Brain microvascular endothelial cell (primary cell): ENCODE results near the gene MED13L.

ENCODE experiments used
- DNase-seq: peaks from one replicate; pipeline ENCODE4 v3.0.0-alpha.2; 2020
- H3K27ac ChIP-seq: fragments of 250-450 bp; sonication (Bioruptor Pico); 2 replicates; pipeline ENCODE4 v1.5.1; 2020; ENCODE audit warnings: mild to moderate bottlenecking, moderate library complexity
- H3K27me3 ChIP-seq: fragments of 250-450 bp; sonication (Bioruptor Pico); replicated peaks from 2 replicates; pipeline ENCODE4 v1.5.1; 2020; ENCODE audit warnings: mild to moderate bottlenecking
- H3K36me3 ChIP-seq: fragments of 250-450 bp; sonication (Bioruptor Pico); replicated peaks from 2 replicates; pipeline ENCODE4 v1.5.1; 2020; ENCODE audit warnings: mild to moderate bottlenecking
- H3K4me3 ChIP-seq: 2 replicates; pipeline ENCODE4 v1.5.1; 2011; ENCODE audit warnings: low read depth, mild to moderate bottlenecking, control low read depth, low read length, moderate library complexity
- CTCF ChIP-seq: IDR thresholded peaks from 2 replicates; pipeline ENCODE4 v1.5.1; 2011; ENCODE audit warnings: low read depth, mild to moderate bottlenecking, moderate library complexity, low read length, control low read depth, inconsistent platforms; ENCODE audit errors: missing control alignments
- in situ Hi-C: cut with HindIII; loops from 2 replicates; pipeline ENCODE4 v1.10.0; 2017; ENCODE audit warnings: low sequenced_read_pairs, low pct_ligation_motif_present

Gene MED13L

GRCh38 chr12:115956236-115956635 is 321.3 kb downstream of the MED13L start:
- no peak overlapping the region for H3K4me3 ChIP-seq
- peaks cover 17% of the 10 kb centered on the region for H3K36me3 ChIP-seq
- DNase-seq = no peak
- no peaks in the 10 kb centered on the region for H3K27me3 ChIP-seq
- in situ Hi-C loops = no loop called here
- no peak for TF ChIP-seq CTCF
- no peak overlapping the region for H3K27ac ChIP-seq

DNA sequence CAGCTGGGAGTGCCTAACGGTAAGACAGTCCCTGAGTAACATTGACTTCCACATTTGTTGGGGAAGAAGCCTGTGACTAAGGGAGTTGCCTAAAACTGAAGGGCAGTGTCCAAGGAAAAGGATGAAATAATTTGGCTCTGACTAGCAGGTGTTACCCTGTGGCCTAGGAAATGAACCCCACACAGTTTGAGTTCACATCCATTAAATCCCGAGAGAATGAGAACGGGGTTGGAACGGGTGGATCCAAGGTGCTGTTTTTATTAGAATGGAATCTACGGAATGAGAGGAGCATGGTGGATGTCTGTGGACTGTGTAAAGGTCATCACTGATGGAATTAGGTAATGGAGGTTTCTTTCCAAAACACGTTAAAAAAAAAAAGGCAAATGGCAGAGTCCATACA is 324.0 kb downstream of the MED13L start:
- Histone ChIP-seq H3K27ac (no peak overlapping the region), H3K27me3 (no peaks in the 10 kb centered on the region), H3K4me3 (no peak overlapping the region), H3K36me3 (peaks cover 7% of the 10 kb centered on the region)
- DNase-seq = no peak
- in situ Hi-C loops = no loop called here
- no peak for TF ChIP-seq CTCF

- Histone ChIP-seq H3K27ac (no peak overlapping the region), H3K4me3 (no peak overlapping the region), H3K36me3 (peaks cover 7% of the 10 kb centered on the region), H3K27me3 (no peaks in the 10 kb centered on the region)
- DNase-seq = no peak
- in situ Hi-C loops = no loop called here
- no peak for TF ChIP-seq CTCF
These were observed 324.5 kb downstream of the MED13L start for GRCh38 chr12:115953031-115953430.

DNA sequence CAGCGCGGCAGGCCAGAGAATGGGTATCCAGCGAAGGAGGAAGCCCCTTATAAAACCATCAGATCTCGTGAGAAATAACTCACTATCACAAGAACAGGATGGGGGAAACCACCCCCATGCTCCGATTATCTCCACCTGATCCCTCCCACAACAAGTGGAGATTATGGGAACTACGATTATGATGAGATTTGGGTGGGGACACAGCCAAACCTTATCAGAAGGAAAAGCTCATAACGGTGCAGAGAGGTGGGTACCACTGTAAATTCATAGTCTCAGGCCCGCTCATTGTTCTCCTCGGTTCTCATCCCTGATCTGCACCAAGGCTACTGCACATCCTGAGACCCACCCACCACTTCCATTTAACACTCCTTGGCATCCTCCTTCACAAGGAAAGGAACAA is 326.5 kb downstream of the MED13L start:
- TF ChIP-seq CTCF = no peak
- DNase-seq = no peak
- Histone ChIP-seq H3K36me3 (no peaks in the 10 kb centered on the region), H3K27me3 (no peaks in the 10 kb centered on the region), H3K4me3 (no peak overlapping the region), H3K27ac (no peak overlapping the region)
- in situ Hi-C loops = no loop called here

GRCh38 chr12:115949675-115950074 is 327.8 kb downstream of the MED13L start:
- no peak for TF ChIP-seq CTCF
- in situ Hi-C loops = no loop called here
- DNase-seq = no peak

DNA sequence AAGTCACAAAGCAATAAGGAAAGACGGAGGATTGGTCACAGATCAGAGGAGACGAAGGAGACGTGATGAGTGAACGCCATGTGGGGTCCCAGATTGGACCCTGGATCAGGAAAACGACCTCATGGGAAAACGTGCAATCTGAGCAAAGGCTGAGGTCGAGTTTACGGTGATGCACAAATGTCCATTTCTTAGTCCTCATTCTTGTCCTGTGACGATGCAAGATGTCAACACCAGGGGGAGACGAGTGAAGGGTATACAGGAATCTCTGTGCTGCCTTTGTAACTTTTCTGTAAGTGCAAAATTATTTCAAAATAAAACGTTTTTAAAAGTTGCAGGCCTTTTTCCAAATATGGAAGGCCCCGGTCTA is 329.8 kb downstream of the MED13L start:
- H3K4me3 ChIP-seq = no peak overlapping the region
- DNase-seq = no peak
- TF ChIP-seq CTCF = peak; percentile 33
- in situ Hi-C loops = no loop called here
- H3K27me3 ChIP-seq = no peaks in the 10 kb centered on the region
- no peak overlapping the region for H3K27ac ChIP-seq
- H3K36me3 ChIP-seq = no peaks in the 10 kb centered on the region

More at GRCh38 chr12:115949675-115950074, 327.8 kb downstream of the MED13L start:
- H3K4me3 ChIP-seq = no peak overlapping the region
- no peaks in the 10 kb centered on the region for H3K36me3 ChIP-seq
- H3K27ac ChIP-seq = no peak overlapping the region
- no peaks in the 10 kb centered on the region for H3K27me3 ChIP-seq
